GM21515 (cell line): ENCODE data around the gene DNM1.
A peak's percentile ranks its signal among the peaks of the same experiment; 100 is the strongest.
"Not testable (repeated sequence)": the region's sequence is repeated elsewhere in the genome, so short reads cannot be mapped to it uniquely, and the experiment has no call there.

Source experiments
- ATAC-seq: cut with Tn5 transposase; IDR thresholded peaks from one replicate; pipeline ENCODE4 v1.9.1; 2021; ENCODE audit not compliant: unreplicated experiment

Gene DNM1

DNA sequence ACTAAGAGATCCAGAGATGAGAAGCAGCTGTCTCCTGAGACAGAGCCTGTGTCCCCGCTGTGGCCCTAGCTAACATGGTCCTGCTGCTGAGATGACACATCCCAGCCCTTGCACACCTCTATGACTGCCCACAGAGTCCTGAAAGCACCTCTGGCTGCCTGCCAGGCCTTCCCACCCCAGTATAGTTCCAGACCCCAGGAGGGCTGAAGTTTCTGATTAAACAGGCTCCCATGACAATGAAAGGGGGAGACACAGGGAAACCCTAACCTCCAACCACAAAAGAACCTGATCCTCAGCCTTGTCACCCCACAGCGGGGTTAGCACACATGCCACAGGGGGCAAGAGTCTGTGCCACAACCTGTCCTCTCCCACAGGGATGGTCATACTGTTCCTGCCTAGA is 27.5 kb upstream of the DNM1 start:
- ATAC-seq = no peak

DNA sequence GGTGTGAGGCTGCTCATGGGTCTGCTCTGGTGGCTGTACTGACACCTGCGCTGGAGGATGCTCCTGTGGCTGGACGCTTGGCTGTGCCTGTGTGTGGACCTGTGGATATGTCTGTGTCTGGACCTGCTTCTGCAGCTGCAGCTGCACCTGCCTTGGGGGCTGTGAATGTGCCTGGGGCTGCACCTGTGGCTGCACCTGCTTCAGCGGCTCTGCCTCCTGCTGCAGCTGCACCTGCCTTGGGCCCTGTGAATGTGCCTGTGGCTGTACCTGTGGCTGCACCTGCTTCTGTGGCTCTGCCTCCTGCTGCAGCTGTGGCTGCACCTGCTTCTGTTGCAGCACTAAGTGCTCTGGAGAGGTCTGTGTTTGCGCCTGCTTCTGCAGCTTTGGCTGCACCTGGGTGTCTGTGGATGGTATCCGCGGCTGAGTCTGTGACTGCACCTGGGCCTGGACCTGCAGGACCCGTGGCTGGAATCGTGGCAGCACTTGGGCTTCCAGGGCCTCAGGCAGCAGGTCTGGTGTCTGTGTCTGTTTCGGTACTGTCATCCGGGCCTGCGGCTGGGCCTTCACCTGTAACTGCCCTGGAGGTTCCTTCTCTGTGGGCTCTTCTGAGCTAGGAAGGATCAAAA is 24.3 kb upstream of the DNM1 start:
- ATAC-seq = no peak

DNA sequence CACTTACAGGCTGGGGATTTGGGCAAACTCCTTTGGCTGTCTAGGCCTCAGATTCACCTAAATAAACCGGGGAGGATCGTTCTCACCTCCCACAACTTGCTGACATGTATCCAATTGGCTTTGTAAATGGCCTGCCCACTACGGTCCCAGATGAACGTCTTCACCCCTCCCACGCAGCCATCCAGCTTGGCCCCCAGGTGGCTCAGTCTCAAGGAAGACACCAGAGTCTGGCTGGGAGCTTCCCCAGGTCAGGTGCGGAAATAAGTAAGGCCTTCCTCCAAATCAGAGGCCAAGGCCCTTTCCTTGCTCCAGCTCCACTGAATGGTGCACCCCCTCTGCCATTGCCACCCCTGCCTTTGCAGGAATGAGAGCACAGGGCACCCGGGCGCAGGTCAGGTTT is 23.2 kb upstream of the DNM1 start:
- no peak for ATAC-seq

GRCh38 chr9:128180447-128180846 is 22.7 kb upstream of the DNM1 start:
- ATAC-seq = no peak

GRCh38 chr9:128181480-128181879 is 21.7 kb upstream of the DNM1 start:
- ATAC-seq = not testable (repeated sequence)

DNA sequence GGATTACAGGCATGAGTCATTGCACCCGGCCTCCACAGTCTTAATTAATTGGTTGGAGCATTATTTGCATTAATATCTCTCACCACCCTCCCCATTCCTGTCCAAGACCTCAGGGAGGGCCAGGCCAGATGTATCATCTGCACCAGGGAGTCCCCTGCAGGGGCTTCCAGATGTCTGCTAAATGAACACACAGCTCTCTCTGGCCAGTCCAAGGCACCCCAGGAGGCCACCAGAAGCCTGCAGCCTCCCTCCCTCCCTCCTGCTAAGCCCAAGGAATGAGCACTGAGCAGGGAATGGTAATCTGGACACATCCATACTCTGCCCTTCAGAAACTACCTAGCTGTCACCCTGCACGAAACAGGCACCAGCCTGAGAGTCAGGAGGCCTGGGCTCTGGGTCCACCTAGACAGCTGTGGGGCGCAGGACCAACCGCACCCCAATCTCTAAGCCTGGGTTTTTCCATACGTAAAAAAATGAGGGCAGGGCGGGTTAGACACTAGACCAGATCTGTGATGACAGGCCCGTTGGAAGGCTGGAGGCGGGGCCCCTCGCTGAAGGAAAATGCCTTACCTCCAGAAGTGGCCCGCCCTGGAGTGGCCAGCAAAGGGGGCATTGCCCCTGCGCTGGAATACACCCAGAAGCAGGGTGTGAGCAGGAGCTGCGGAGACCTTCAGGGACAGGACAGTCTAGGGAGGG is 20.1 kb upstream of the DNM1 start:
- ATAC-seq = no peak

- ATAC-seq = no peak
Observed at GRCh38 chr9:128185979-128186965, 16.9 kb upstream of the DNM1 start.

- ATAC-seq = no peak
Observed at GRCh38 chr9:128187361-128187760, 15.8 kb upstream of the DNM1 start.

DNA sequence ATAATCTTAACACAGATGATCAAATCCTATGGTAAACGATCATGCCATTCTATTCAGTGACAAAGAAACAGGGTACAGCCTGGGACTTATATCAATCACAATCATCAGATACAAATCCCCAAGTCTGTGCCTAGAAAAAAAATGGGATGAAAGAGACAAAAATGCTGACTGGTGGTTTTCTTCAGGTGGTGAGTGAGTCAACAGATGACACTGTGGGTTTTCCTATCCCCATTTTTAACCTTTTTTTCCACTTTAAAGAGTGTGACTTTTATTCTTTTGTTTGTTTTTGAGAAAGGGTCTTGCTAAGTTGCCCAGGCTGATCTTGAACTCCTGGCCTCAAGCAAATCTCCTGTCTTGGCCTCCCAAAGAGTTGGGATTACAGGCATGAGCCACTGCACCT is 15.0 kb upstream of the DNM1 start:
- no peak for ATAC-seq

DNA sequence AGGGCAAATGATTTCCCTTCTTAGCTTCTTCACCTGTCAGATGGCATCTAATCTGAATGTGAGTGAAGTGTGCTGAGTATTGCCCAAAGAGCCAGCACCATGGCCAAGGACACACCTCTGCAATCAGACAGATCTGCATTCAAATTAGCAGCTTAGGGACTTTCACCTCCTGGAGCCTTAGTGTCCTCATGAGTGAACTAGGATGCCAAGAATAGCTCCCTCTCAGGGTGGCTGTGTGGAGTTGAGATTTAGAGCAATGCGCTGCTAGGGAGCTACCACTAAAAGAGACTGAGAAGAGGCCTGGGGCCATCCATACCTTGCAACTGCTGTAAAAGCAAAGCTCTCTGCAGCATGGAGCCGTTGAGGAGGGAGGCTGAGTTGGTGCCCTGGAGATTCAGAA is 13.2 kb upstream of the DNM1 start:
- no peak for ATAC-seq

DNA sequence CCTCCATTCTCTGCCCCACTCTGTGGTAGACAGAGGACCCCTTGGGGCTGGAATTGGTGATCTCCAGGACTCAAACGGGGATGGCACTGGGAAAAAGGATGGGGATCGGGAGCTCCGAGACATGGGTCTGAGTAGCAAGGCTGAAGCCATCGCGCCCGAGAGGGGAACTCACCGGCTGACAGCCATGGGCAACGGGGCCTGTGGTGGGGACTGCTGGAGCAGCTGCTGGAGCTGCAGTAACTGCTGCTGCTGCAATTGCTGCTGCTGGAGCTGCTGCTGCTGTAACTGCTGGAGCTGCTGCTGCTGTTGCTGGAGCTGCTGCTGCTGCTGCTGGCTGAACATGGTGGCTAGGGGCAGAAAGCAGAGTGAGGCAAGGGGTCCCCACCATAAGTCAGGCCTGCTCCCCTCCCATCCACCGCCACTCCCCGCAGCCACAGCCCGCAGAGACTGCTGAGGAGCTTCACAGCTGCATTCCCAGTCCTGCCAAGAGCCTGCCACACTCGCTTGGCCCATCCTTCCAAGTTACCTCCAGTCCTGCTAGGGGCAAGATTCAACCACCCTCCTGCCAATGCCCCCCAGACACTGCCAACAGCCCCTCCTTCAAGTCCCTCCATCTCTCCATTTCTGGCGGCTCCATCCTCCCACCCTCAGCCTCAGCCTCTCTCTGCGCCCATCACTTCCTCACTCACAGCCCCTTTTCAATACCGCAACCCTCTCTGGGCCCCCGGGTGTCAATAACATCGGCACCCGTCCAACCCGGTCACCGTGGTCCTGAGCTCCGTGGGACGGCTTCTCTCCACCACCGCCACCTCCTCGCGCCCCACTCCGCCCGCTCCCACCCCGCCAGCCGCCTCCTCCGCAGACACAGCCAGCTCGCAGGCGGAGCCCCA is 12.4 kb upstream of the DNM1 start:
- peak; percentile 34 for ATAC-seq

DNA sequence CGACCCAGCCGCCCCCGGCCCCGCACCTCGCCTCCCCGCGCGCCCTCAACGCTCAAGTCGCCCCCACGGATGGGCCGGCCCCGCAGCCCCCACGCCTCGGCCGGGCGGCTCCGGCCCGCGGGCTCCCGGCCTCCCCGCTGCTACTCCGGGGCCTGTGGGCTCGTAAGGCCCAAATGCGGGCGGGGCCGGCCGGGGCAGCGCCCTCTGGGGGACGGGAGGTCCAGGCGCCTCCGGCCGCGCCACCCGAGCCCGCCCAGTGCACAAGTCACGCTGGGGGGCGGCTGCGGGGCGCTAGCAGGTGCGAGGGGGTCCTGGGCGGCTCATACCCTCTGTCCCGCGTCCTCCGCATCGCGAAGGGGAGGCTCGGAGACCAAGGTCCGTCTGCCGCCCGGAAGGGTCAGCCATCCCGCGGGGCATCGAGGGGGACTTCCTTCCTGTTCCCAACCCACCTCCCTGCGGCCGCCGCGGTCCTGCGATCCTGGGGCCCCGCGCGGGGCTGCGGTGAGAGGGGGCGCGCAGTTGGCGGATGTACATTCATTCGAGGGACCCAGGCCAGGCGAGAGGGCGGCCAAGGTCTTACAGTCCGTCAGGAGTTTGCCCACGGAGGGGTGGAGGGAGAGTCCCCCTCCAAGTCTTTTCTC is 11.7 kb upstream of the DNM1 start, which contains the start of gene CIZ1:
CIZ1 (minus strand) TSS at position 167 of the 641 bp plus-strand sequence. CDS start 715 bp downstream, outside the sequence.
- peak; percentile 79 for ATAC-seq

DNA sequence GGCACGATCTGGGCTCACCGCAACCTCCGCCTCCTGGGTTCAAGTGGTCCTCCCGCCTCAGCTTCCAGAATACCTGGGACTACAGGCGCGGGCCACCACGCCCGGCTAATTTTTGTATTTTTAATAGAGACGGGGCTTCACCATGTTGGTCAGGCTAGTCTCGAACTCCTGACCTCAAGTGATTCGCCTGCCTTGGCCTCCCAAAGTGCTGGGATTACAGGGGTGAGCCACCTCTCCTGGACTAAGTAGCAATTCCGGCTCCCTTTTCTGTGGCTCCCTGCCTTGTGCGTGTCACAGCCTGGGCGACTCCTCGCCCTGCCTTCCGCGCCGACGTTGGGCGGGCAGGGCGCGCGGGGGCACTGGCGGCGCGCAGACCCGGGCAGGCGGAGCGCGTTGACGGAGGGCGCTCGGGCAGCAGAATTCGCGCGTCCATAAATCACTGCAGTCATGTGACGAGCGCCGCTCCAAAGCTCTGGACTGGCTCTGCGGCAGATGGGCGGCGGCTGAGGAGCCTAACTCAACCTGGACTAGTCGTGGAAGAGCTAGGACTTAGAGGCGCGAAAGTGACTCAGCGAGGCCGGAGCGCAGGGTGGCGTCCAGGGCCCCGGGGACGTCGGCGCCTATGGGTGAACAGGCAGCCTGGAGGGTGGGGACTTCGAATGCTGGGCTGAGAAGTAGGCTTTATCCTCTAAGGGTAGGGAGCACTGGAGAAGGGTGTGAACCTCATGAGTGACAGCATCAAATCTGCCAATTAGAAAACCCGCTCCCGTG is 10.4 kb upstream of the DNM1 start:
- no peak for ATAC-seq

GRCh38 chr9:128193469-128194096 is 9.6 kb upstream of the DNM1 start:
- no peak for ATAC-seq

DNA sequence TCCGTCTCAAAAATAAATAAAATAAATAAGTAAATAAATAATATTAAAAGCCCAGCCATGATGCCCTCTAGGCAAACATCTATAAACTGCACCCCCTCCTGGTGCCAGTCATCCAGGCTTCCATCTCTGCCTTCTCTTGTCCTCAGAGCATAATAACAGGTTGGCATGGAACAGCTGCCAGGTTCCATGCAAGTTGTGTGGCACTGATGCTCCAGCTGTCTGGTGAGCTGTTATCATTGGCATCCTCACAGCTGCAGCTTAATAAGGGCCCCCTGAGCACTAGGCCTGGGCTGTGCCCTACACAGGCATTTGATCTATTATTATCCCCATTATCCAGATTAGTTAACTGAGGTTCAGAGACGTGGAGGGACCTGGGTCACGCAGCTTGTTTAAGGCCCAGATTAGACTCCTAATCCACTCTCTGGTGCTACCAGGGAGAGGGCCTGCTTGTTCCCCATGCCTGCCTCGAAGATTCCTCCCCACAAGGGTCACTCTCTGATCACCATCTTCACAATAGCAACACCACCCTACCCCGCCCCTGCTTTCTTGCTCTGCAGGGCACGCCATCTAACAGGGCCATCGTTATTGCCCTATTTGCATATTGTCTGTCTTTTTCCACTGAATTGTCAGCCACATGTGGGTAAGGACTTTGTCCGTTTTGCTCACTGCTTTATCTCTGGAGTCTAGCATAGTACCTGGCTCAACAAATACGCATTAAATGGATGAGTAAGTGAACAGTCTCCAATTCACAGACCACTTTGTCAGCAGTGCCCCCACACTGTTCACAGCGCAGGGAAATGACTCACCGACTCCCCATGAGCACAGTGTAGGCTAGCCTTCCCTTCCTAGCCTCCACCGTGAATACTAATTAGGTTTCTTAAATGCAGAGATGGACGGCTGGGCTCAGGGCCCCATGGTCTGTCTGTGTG is 1.5 kb upstream of the DNM1 start:
- no peak for ATAC-seq

DNA sequence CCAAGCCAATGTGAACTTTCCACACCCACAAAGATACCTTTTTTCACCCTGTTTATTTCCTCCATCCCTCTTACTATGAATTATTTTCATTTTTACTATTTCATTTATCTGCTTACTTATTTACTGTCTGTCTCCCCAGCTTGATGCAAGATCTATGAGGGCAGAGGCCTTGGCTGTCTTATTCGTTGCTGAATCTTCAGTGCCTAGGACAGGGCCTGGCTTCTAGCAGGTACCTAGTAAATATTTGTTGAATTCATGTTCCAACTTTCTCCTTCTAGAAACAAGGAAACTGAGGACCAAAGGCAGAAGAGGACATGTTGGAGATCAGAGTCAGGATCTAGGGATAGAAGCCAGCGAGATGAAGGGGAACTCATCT is 543 bp upstream of the DNM1 start:
- no peak for ATAC-seq

DNA sequence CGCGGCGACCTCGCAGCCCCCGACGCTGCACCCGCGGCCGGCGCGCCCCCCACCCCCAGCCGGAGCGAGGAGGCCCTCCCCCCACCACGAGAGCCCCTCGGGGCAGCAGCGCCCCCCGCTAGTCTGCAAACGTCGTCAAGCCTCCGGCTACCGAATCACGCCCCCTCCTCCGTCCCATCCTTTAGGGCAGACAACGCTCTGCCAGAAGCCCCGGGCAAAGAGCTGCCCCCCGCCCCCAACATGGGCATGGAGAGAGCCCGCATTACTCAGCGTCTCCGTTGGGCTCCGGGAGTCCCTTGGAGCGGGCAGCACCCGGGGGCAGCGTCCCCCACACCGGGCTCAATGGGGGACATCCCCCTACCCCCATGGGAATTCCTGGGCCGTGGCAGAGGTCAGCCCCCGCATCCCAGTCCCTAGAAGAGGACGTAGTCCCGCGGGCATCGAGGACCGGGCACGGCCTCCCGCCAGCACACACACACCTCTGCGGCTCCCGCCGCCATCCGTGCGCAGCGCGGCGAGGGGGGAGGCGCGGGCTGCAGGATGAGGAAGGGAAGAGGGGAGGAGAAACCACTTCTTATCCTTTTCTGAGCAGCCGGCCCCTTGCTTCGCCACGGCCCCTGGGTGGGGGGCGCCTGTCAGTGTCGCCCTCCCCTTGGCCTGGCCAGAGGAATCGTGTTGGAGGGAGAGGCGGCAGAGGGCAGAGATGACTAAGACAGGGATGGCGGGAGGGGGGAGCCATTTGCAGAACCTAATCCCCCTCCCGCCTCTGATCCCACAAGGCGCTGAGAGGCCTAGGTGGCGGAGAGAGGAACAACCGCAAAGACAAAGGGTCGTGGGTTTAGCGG is 750 bp downstream of the DNM1 start:
- no peak for ATAC-seq
